Naive thymus-derived CD8-positive, alpha-beta T cell (primary cell): Measurements from ENCODE around the gene ASF1B. TPM values are rescaled to one million over a fixed set of nuclear protein-coding genes. Genes with fewer than 3 reads are reported as not detected.

Experiments
- ATAC-seq, 2 donors: fragments of 150-1000 bp; cut with Tn5 transposase in 1 of 2; sonication (Bioruptor Pico), chemical (Tn5 transposase) in 1 of 2; 1 replicate in 1 of 2; 2 replicates in 1 of 2; pipeline ENCODE4 v1.10.0; 2021; ENCODE audit warnings: mild to moderate bottlenecking in 2 of 2, moderate library complexity in 2 of 2
- POLR2A ChIA-PET: fragments of 350-600 bp; sonication (Branson Sonifier 250); formaldehyde crosslinking; loops from one replicate; lab custom pipeline; 2021; ENCODE audit warnings: antibody characterized with exemption; lab: Charles Lee
- DNase-seq, 10 donors: peaks; one replicate each; pipeline versions ENCODE4 v3.0.0 to v3.0.0-alpha.2; 2020 to 2022
- H3K27ac Mint-ChIP-seq, 10 donors: one replicate each; pipeline ENCODE4 v1.8.0; 2020 to 2022; ENCODE audit warnings: mild to moderate bottlenecking in 10 of 10, mixed read lengths in 10 of 10, moderate library complexity in 4 of 10, inconsistent platforms in 1 of 10
- H3K27me3 Mint-ChIP-seq, 5 donors: one replicate each; pipeline ENCODE4 v1.8.0; 2021 to 2022; ENCODE audit warnings: mixed read lengths in 5 of 5
- H3K36me3 Mint-ChIP-seq, 3 donors: one replicate each; pipeline ENCODE4 v1.8.0; 2020 to 2022; ENCODE audit warnings: mixed read lengths in 3 of 3, mild to moderate bottlenecking in 2 of 3, inconsistent platforms in 1 of 3
- H3K4me1 Mint-ChIP-seq, 4 donors: one replicate each; pipeline ENCODE4 v1.8.0; 2021 to 2022; ENCODE audit warnings: mixed read lengths in 4 of 4
- H3K4me3 Mint-ChIP-seq, 10 donors: one replicate each; pipeline ENCODE4 v1.8.0; 2020 to 2022; ENCODE audit warnings: mild to moderate bottlenecking in 10 of 10, mixed read lengths in 10 of 10, moderate library complexity in 6 of 10, inconsistent platforms in 1 of 10
- H3K9me3 Mint-ChIP-seq, 9 donors: one replicate each; pipeline ENCODE4 v1.8.0; 2020 to 2022; ENCODE audit warnings: mixed read lengths in 9 of 9, mild to moderate bottlenecking in 3 of 9, inconsistent platforms in 1 of 9, moderate library complexity in 1 of 9
- polyA plus RNA-seq, 3 donors: library from polyadenylated mRNA; unstranded; fragments of 300-500 nt; fragmentation: Illumina TruSeq; gene quantifications; one replicate each; pipeline ENCODE4 v1.2.3, GENCODE V29; 2021
- total RNA-seq, 8 experiments: library from RNA in 2 of 8; stranded (reverse) in 2 of 8; gene quantifications; one replicate each; pipeline ENCODE4 v1.2.3 and lab custom pipeline; 2021 to 2026

Gene ASF1B
- total and polyA plus RNA-seq, 5 experiments from 2014 or later = 2.3 to 4.6 (median 3.7) TPM

GRCh38 chr19:14113762-14114414, 22.5 kb downstream of the ASF1B start:
- Mint-ChIP-seq H3K9me3 (no peaks in the 10 kb centered on the region), H3K4me3 (peak overlapping the region in 4 of 10 donors; percentile 9 to 42 (median 37)), H3K4me1 (peaks cover 27 to 75% (median 62%) of the 10 kb centered on the region in 4 donors), H3K27me3 (no peaks in the 10 kb centered on the region), H3K27ac (peak overlapping the region in 7 of 10 donors; percentile 15 to 72 (median 35)), H3K36me3 (no peaks in the 10 kb centered on the region)
- DNase-seq (peak in 7 of 10 donors; percentile 32 to 71 (median 43)), ATAC-seq (no peak)
- POLR2A ChIA-PET = interaction anchor here (0.6 to 5.2 kb wide), 5 partner anchors 23 to 69 kb away, joined by 3 to 46 read pairs (median 3); partner anchors contain the start of genes ASF1B and MISP3

DNA sequence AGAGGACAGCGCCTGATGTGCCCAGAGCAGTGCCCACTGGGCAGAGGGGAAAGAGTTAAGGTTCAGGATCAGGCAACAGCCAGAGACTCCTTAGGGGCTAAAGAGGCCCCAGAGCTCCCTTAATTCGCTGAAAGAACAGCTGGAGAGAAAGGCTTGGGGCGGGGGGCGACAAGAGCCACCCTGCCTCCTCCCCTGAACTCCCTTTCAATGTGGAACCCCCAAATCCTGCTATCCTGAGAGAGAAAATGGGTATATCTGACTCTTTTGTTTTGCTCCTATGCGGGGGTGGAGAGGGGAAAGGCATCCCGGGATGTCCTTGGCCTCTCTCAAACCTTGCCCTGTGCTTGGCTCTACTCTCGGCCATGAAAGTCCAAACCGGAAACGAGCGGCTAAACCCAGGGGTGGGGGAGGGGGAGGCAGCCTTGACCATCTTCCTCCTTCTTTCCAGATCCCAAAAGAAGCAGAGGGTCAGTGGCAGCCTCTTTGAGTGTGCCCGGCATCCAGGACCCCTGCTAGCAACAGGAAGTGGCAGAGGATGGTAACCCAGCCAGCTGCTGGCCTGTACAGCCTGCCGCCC, 23.5 kb downstream of the ASF1B start:
- H3K9me3 Mint-ChIP-seq = no peaks in the 10 kb centered on the region
- H3K27me3 Mint-ChIP-seq = no peaks in the 10 kb centered on the region
- POLR2A ChIA-PET = interaction anchor here (1.1 to 1.6 kb wide), 4 partner anchors 21 to 40 kb away, joined by 3 to 6 read pairs (median 4); partner anchors contain the start of genes ASF1B and MISP3
- H3K36me3 Mint-ChIP-seq = no peaks in the 10 kb centered on the region
- ATAC-seq (no peak), DNase-seq (no peak)
- peak overlapping the region in 4 of 10 donors; percentile 10 to 61 (median 43) for H3K27ac Mint-ChIP-seq
- peak overlapping the region in 5 of 10 donors; percentile 13 to 56 (median 19) for H3K4me3 Mint-ChIP-seq
- peaks cover 22 to 68% (median 57%) of the 10 kb centered on the region in 4 donors for H3K4me1 Mint-ChIP-seq

- Mint-ChIP-seq H3K27ac (peak overlapping the region in 5 of 10 donors; percentile 38 to 67 (median 61)), H3K27me3 (no peaks in the 10 kb centered on the region), H3K4me3 (peak overlapping the region in 3 of 10 donors; percentile 19 to 51 (median 27)), H3K9me3 (no peaks in the 10 kb centered on the region), H3K4me1 (peaks cover 22 to 68% (median 56%) of the 10 kb centered on the region in 4 donors), H3K36me3 (peaks cover 0 to 1% (median 0%) of the 10 kb centered on the region in 3 donors)
- no peak for DNase-seq
- POLR2A ChIA-PET = interaction anchor here (1.1 to 1.6 kb wide), 4 partner anchors 19 to 24 kb away, joined by 3 to 6 read pairs (median 4); partner anchors contain the start of gene ASF1B
- no peak for ATAC-seq
Observed at GRCh38 chr19:14112051-14112808, 24.2 kb downstream of the ASF1B start.

GRCh38 chr19:14111486-14111885, 24.9 kb downstream of the ASF1B start:
- ATAC-seq = no peak
- H3K27ac Mint-ChIP-seq = peak overlapping the region in 4 of 10 donors; percentile 53 to 80 (median 74)
- no peaks in the 10 kb centered on the region for H3K27me3 Mint-ChIP-seq
- DNase-seq = no peak
- peaks cover 0 to 6% (median 0%) of the 10 kb centered on the region in 3 donors for H3K36me3 Mint-ChIP-seq
- POLR2A ChIA-PET = interaction anchor here (0.7 to 1.4 kb wide), 5 partner anchors 18 to 268 kb away, joined by 3 to 6 read pairs (median 4); no protein-coding TSS in a partner anchor
- peak overlapping the region in 2 of 10 donors; percentile 27 to 34 for H3K4me3 Mint-ChIP-seq
- H3K9me3 Mint-ChIP-seq = no peaks in the 10 kb centered on the region
- H3K4me1 Mint-ChIP-seq = peaks cover 19 to 62% (median 51%) of the 10 kb centered on the region in 4 donors

GRCh38 chr19:14110650-14111049, 25.7 kb downstream of the ASF1B start:
- POLR2A ChIA-PET = interaction anchor here (0.7 to 1.3 kb wide), 5 partner anchors 19 to 269 kb away, joined by 3 to 4 read pairs (median 3); no protein-coding TSS in a partner anchor
- Mint-ChIP-seq H3K4me3 (no peak overlapping the region), H3K36me3 (peaks cover 0 to 12% (median 2%) of the 10 kb centered on the region in 3 donors), H3K27ac (peak overlapping the region in 7 of 10 donors; percentile 13 to 80 (median 57)), H3K27me3 (no peaks in the 10 kb centered on the region), H3K9me3 (no peaks in the 10 kb centered on the region), H3K4me1 (peaks cover 11 to 54% (median 43%) of the 10 kb centered on the region in 4 donors)
- no peak for DNase-seq
- no peak for ATAC-seq

- H3K36me3 Mint-ChIP-seq = peaks cover 0 to 25% (median 7%) of the 10 kb centered on the region in 3 donors
- H3K4me3 Mint-ChIP-seq = no peak overlapping the region
- H3K27me3 Mint-ChIP-seq = no peaks in the 10 kb centered on the region
- ATAC-seq (no peak), DNase-seq (no peak)
- H3K9me3 Mint-ChIP-seq = no peaks in the 10 kb centered on the region
- peaks cover 2 to 30% (median 20%) of the 10 kb centered on the region in 4 donors for H3K4me1 Mint-ChIP-seq
- POLR2A ChIA-PET = no interaction called here
- peak overlapping the region in 1 of 10 donors; percentile 46 for H3K27ac Mint-ChIP-seq
Observed at GRCh38 chr19:14107581-14108461, 28.6 kb downstream of the ASF1B start.

DNA sequence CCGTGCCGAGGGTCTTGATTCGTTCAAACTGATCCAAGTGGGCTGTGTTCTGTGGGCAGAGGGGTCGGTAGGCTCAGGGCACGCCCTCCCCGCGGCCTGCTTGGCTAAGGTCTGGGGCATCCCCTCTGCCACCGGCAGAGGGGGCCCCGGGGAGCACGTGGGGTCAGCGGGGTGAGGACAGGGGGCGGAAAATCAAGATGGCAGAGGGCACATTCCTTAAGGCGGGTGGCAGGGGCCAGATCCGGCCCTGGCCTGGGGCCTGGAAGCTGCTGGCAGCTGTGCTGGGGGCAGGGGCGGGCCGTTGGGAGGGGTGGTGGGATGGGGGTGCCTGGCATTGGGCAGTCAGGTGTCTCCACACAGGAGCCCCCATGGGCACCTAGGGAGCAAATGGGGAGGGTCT, 29.5 kb downstream of the ASF1B start:
- Mint-ChIP-seq H3K4me1 (peaks cover 2 to 20% (median 11%) of the 10 kb centered on the region in 4 donors), H3K27ac (no peak overlapping the region), H3K27me3 (no peaks in the 10 kb centered on the region), H3K4me3 (no peak overlapping the region), H3K36me3 (peaks cover 0 to 30% (median 7%) of the 10 kb centered on the region in 3 donors), H3K9me3 (no peaks in the 10 kb centered on the region)
- POLR2A ChIA-PET = no interaction called here
- ATAC-seq (no peak), DNase-seq (no peak)

DNA sequence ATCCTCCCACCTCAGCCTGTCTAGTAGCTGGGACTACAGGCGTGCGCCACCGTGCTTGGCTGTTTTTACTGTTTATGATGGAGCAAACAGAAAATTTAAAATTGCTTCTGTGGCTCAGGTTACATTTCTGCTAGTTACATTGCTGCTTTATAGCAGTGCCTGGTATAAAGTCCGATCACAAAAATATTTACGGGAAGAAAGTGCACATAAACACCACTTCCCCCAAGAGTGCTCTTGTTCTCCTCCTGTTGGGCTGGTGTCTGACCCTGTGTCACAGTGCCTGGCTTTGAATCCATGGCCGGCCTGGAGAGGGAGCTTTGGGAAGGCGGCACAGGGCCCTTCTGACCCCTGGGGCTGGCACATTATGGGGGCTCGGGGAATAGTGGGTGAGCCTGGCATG, 30.7 kb downstream of the ASF1B start:
- Mint-ChIP-seq H3K9me3 (no peaks in the 10 kb centered on the region), H3K27me3 (no peaks in the 10 kb centered on the region), H3K4me1 (peaks cover 0 to 9% (median 4%) of the 10 kb centered on the region in 4 donors), H3K27ac (peak overlapping the region in 1 of 10 donors; percentile 84), H3K4me3 (no peak overlapping the region), H3K36me3 (peaks cover 0 to 36% (median 7%) of the 10 kb centered on the region in 3 donors)
- POLR2A ChIA-PET = interaction anchor here (0.7 kb wide), 1 partner anchor 259 kb away, joined by 3 read pairs; no protein-coding TSS in a partner anchor
- ATAC-seq (no peak), DNase-seq (no peak)

DNA sequence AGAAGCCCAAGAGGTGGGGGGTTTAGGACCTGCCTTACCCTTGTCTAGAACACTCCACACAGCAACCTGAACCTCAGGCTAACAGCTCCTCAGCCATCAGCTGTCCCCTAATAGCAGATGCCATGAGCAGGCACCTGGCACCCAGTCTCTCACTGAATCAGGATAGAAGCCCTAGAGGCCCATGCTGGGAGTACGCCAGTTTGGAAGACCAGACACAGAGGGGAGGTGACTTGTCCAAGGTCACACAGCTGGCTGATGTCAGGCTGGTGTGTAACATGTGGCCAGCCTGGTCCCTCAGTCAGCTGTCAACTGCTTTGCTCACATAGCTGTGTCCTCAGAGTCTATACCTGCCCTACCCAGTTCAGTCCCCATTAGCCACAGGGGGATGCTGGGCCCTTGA, 33.1 kb downstream of the ASF1B start:
- H3K36me3 Mint-ChIP-seq = peaks cover 0 to 44% (median 7%) of the 10 kb centered on the region in 3 donors
- no peak overlapping the region for H3K4me3 Mint-ChIP-seq
- POLR2A ChIA-PET = interaction anchor here (1.0 to 1.9 kb wide), 2 partner anchors 11 to 12 kb away, joined by 3 to 8 read pairs; no protein-coding TSS in a partner anchor
- DNase-seq (no peak), ATAC-seq (no peak)
- no peaks in the 10 kb centered on the region for H3K27me3 Mint-ChIP-seq
- no peak overlapping the region for H3K27ac Mint-ChIP-seq
- no peaks in the 10 kb centered on the region for H3K9me3 Mint-ChIP-seq
- H3K4me1 Mint-ChIP-seq = no peaks in the 10 kb centered on the region

DNA sequence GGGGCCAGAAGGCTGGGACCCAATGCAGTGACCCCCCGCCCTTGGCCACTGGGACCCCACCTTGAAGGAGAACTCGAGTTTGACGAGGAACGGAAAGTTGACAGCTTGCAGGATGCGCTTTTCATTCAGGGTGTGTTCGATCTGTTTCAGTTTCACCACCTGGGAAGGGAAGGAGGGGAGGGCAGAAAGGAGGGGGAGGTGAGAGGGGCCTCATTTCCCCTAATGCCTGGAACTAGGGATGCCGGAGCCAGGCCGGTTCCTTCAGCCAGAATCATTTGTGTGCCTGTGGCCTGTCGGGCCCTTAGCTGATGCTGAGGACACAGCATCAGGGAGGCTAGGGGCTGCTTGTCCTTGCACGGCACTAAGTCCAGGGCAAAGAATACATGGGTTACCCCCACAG, 33.6 kb downstream of the ASF1B start:
- no peaks in the 10 kb centered on the region for H3K4me1 Mint-ChIP-seq
- no peak overlapping the region for H3K27ac Mint-ChIP-seq
- no peak for ATAC-seq
- POLR2A ChIA-PET = interaction anchor here (1.0 to 1.9 kb wide), 3 partner anchors 11 to 404 kb away, joined by 3 to 8 read pairs (median 3); no protein-coding TSS in a partner anchor
- H3K27me3 Mint-ChIP-seq = no peaks in the 10 kb centered on the region
- no peak for DNase-seq
- H3K36me3 Mint-ChIP-seq = peaks cover 0 to 49% (median 7%) of the 10 kb centered on the region in 3 donors
- H3K4me3 Mint-ChIP-seq = no peak overlapping the region
- no peaks in the 10 kb centered on the region for H3K9me3 Mint-ChIP-seq

DNA sequence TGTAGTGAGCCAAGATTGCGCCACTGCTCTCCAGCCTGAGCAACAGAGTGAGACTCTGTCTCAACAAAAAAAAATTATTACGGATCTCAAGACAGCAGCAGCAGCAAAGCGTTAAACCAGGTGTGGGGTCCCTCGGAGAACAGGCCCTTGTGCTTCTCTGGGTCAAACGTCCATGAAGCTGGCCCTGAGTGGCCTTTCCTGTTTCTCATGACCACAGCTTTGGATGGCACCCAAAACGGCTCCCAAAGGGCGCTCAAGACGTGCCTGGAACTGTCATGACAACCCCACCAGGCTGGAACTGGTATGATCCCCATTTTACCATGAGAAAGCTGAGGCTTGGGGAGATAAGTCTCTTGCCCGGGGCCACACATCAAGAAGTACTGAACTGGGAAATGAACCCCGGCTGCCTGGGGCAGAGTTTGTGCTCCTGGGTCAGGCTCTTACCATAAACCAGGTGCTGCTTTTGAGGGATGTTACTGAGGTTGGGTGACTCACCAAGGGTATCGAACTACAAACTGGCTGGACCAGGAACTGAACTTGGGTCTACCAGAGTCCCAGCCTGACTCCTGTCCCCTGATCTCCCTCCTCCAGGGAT, 34.2 kb downstream of the ASF1B start:
- no peak overlapping the region for H3K4me3 Mint-ChIP-seq
- H3K36me3 Mint-ChIP-seq = peaks cover 0 to 52% (median 7%) of the 10 kb centered on the region in 3 donors
- POLR2A ChIA-PET = interaction anchor here (1.0 to 1.9 kb wide), 2 partner anchors 14 to 405 kb away, joined by 3 to 8 read pairs; no protein-coding TSS in a partner anchor
- DNase-seq = no peak
- H3K4me1 Mint-ChIP-seq = no peaks in the 10 kb centered on the region
- H3K27me3 Mint-ChIP-seq = no peaks in the 10 kb centered on the region
- H3K27ac Mint-ChIP-seq = no peak overlapping the region
- no peak for ATAC-seq
- no peaks in the 10 kb centered on the region for H3K9me3 Mint-ChIP-seq
